Fibroblast of lung (primary cell): ENCODE measurements around the gene GGT6.

Source experiments
- CTCF ChIP-seq, 2 donors: IDR thresholded peaks in 1 of 2; conservative IDR thresholded peaks in 1 of 2; 1 replicate in 1 of 2; 2 replicates in 1 of 2; pipeline ENCODE4 v1.5.1; 2011 to 2012; ENCODE audit warnings: low read length in 2 of 2, control low read depth in 1 of 2, inconsistent platforms in 1 of 2, low read depth in 1 of 2, mild to moderate bottlenecking in 1 of 2
- EZH2 ChIP-seq: IDR thresholded peaks from 2 replicates; pipeline ENCODE4 v1.5.1; 2012; ENCODE audit warnings: low read length, control low read depth, mild to moderate bottlenecking; ENCODE audit errors: missing control alignments

GRCh38 chr17:4579678-4580077 is 19.3 kb upstream of the GGT6 start:
- no peak for TF ChIP-seq CTCF (conservative IDR thresholded peaks at IDR 0.05 in 1 of 2, IDR thresholded peaks at IDR 0.05 in 1 of 2; ENCODE audit: low read depth in 1 of 2, low read length in 2 of 2)
- TF ChIP-seq EZH2: no peak
